ENCODE measurements around the gene STXBP5.

STXBP5 gene

GRCh38 chr6:147190556-147190955 lies 13.7 kb upstream of the STXBP5 start:
- Histone ChIP-seq H3K36me3 (ENCODE audit: control insufficient read depth in 4 of 4, insufficient read depth in 4 of 4, low read length in 3 of 4) (no peaks in the 10 kb centered on the region), H3K9me3 (ENCODE audit: control extremely low read depth in 1 of 5, control insufficient read depth in 4 of 5, insufficient read depth in 2 of 5, low read depth in 1 of 5, low read length in 4 of 5) (no peaks in the 10 kb centered on the region), H3K4me1 (ENCODE audit: control extremely low read depth in 1 of 4, control insufficient read depth in 4 of 4, insufficient read depth in 4 of 4, low read length in 3 of 4) (peaks cover 2 to 27% (median 12%) of the 10 kb centered on the region in 4 experiments), H3K27me3 (replicated peaks in 2 of 5; ENCODE audit: control insufficient read depth in 4 of 5, insufficient read depth in 5 of 5, low read length in 4 of 5) (no peaks in the 10 kb centered on the region), H3K27ac (ENCODE audit: insufficient read depth in 1 of 2, low read depth in 1 of 2, low read length in 2 of 2, poor library complexity in 1 of 2, severe bottlenecking in 2 of 2) (no peak overlapping the region), H3K4me3 (ENCODE audit: control insufficient read depth in 1 of 7, extremely low read depth in 1 of 7, insufficient read depth in 4 of 7, low read depth in 2 of 7, low read length in 6 of 7) (no peak overlapping the region)
- CTCF ChIA-PET: interaction anchor here (1.9 kb wide), 1 partner anchor 289 kb away, joined by 6 read pairs; no protein-coding TSS in a partner anchor
- 84% methylated on average over 5 of the region's 5 CpGs for WGBS (ENCODE audit: insufficient coverage)
- POLR2A ChIA-PET: no interaction called here
- no peak for DNase-seq

GRCh38 chr6:147192278-147192911 lies 11.8 kb upstream of the STXBP5 start:
- CTCF ChIA-PET: interaction anchor here (1.0 to 1.9 kb wide), 4 partner anchors 8 to 290 kb away, joined by 3 to 6 read pairs (median 3); no protein-coding TSS in a partner anchor
- WGBS (ENCODE audit: insufficient coverage): 93% methylated on average over 3 of the region's 3 CpGs

GRCh38 chr6:147194652-147195411 lies 9.4 kb upstream of the STXBP5 start:
- POLR2A ChIA-PET: interaction anchor here (0.9 kb wide), 1 partner anchor 10 kb away, joined by 3 read pairs; no protein-coding TSS in a partner anchor
- H3K27ac ChIP-seq (ENCODE audit: insufficient read depth in 1 of 2, low read depth in 1 of 2, low read length in 2 of 2, poor library complexity in 1 of 2, severe bottlenecking in 2 of 2): peak overlapping the region in 1 of 2 experiments; percentile 32
- DNase-seq: peak; percentile 61 to 83 (median 72)
- peaks cover 7 to 27% (median 17%) of the 10 kb centered on the region in 4 experiments for H3K4me1 ChIP-seq (ENCODE audit: control extremely low read depth in 1 of 4, control insufficient read depth in 4 of 4, insufficient read depth in 4 of 4, low read length in 3 of 4)
- no peaks in the 10 kb centered on the region for H3K27me3 ChIP-seq (replicated peaks in 2 of 5; ENCODE audit: control insufficient read depth in 4 of 5, insufficient read depth in 5 of 5, low read length in 4 of 5)
- no peaks in the 10 kb centered on the region for H3K9me3 ChIP-seq (ENCODE audit: control extremely low read depth in 1 of 5, control insufficient read depth in 4 of 5, insufficient read depth in 2 of 5, low read depth in 1 of 5, low read length in 4 of 5)
- CTCF ChIA-PET: interaction anchor here (0.6 to 1.3 kb wide), 2 partner anchors 28 to 293 kb away, joined by 3 read pairs; no protein-coding TSS in a partner anchor
- H3K36me3 ChIP-seq (ENCODE audit: control insufficient read depth in 4 of 4, insufficient read depth in 4 of 4, low read length in 3 of 4): no peaks in the 10 kb centered on the region
- peak overlapping the region in 1 of 7 experiments; percentile 33 for H3K4me3 ChIP-seq (ENCODE audit: control insufficient read depth in 1 of 7, extremely low read depth in 1 of 7, insufficient read depth in 4 of 7, low read depth in 2 of 7, low read length in 6 of 7)
- 71% methylated on average over 4 of the region's 6 CpGs for WGBS (ENCODE audit: insufficient coverage)

More at GRCh38 chr6:147192278-147192911, 11.8 kb upstream of the STXBP5 start:
- Histone ChIP-seq H3K36me3 (ENCODE audit: control insufficient read depth in 4 of 4, insufficient read depth in 4 of 4, low read length in 3 of 4) (no peaks in the 10 kb centered on the region), H3K27me3 (replicated peaks in 2 of 5; ENCODE audit: control insufficient read depth in 4 of 5, insufficient read depth in 5 of 5, low read length in 4 of 5) (no peaks in the 10 kb centered on the region), H3K9me3 (ENCODE audit: control extremely low read depth in 1 of 5, control insufficient read depth in 4 of 5, insufficient read depth in 2 of 5, low read depth in 1 of 5, low read length in 4 of 5) (no peaks in the 10 kb centered on the region), H3K4me3 (ENCODE audit: control insufficient read depth in 1 of 7, extremely low read depth in 1 of 7, insufficient read depth in 4 of 7, low read depth in 2 of 7, low read length in 6 of 7) (no peak overlapping the region), H3K27ac (ENCODE audit: insufficient read depth in 1 of 2, low read depth in 1 of 2, low read length in 2 of 2, poor library complexity in 1 of 2, severe bottlenecking in 2 of 2) (no peak overlapping the region), H3K4me1 (ENCODE audit: control extremely low read depth in 1 of 4, control insufficient read depth in 4 of 4, insufficient read depth in 4 of 4, low read length in 3 of 4) (peaks cover 7 to 27% (median 17%) of the 10 kb centered on the region in 4 experiments)
- DNase-seq: no peak
- POLR2A ChIA-PET: no interaction called here

GRCh38 chr6:147195510-147195909 lies 8.7 kb upstream of the STXBP5 start:
- H3K9me3 ChIP-seq (ENCODE audit: control extremely low read depth in 1 of 5, control insufficient read depth in 4 of 5, insufficient read depth in 2 of 5, low read depth in 1 of 5, low read length in 4 of 5): no peaks in the 10 kb centered on the region
- H3K4me1 ChIP-seq (ENCODE audit: control extremely low read depth in 1 of 4, control insufficient read depth in 4 of 4, insufficient read depth in 4 of 4, low read length in 3 of 4): peaks cover 7 to 27% (median 17%) of the 10 kb centered on the region in 4 experiments
- H3K27me3 ChIP-seq (replicated peaks in 2 of 5; ENCODE audit: control insufficient read depth in 4 of 5, insufficient read depth in 5 of 5, low read length in 4 of 5): no peaks in the 10 kb centered on the region
- WGBS (ENCODE audit: insufficient coverage): 61% methylated on average over 3 of the region's 3 CpGs
- peak overlapping the region in 1 of 2 experiments; percentile 32 for H3K27ac ChIP-seq (ENCODE audit: insufficient read depth in 1 of 2, low read depth in 1 of 2, low read length in 2 of 2, poor library complexity in 1 of 2, severe bottlenecking in 2 of 2)
- H3K4me3 ChIP-seq (ENCODE audit: control insufficient read depth in 1 of 7, extremely low read depth in 1 of 7, insufficient read depth in 4 of 7, low read depth in 2 of 7, low read length in 6 of 7): no peak overlapping the region
- ChIA-PET CTCF (interaction anchor here (1.3 kb wide), 1 partner anchor 294 kb away, joined by 3 read pairs; no protein-coding TSS in a partner anchor), POLR2A (no interaction called here)
- H3K36me3 ChIP-seq (ENCODE audit: control insufficient read depth in 4 of 4, insufficient read depth in 4 of 4, low read length in 3 of 4): no peaks in the 10 kb centered on the region
- peak in 2 of 3 donors; percentile 44 to 61 for DNase-seq

- H3K4me1 ChIP-seq (ENCODE audit: control extremely low read depth in 1 of 4, control insufficient read depth in 4 of 4, insufficient read depth in 4 of 4, low read length in 3 of 4): peaks cover 7 to 27% (median 17%) of the 10 kb centered on the region in 4 experiments
- no CpG with 5 or more reads among the region's 3 CpGs for WGBS (ENCODE audit: insufficient coverage)
- ChIA-PET POLR2A (no interaction called here), CTCF (interaction anchor here (1.3 kb wide), 1 partner anchor 295 kb away, joined by 3 read pairs; no protein-coding TSS in a partner anchor)
- H3K4me3 ChIP-seq (ENCODE audit: control insufficient read depth in 1 of 7, extremely low read depth in 1 of 7, insufficient read depth in 4 of 7, low read depth in 2 of 7, low read length in 6 of 7): no peak overlapping the region
- no peak overlapping the region for H3K27ac ChIP-seq (ENCODE audit: insufficient read depth in 1 of 2, low read depth in 1 of 2, low read length in 2 of 2, poor library complexity in 1 of 2, severe bottlenecking in 2 of 2)
- H3K36me3 ChIP-seq (ENCODE audit: control insufficient read depth in 4 of 4, insufficient read depth in 4 of 4, low read length in 3 of 4): no peaks in the 10 kb centered on the region
- H3K9me3 ChIP-seq (ENCODE audit: control extremely low read depth in 1 of 5, control insufficient read depth in 4 of 5, insufficient read depth in 2 of 5, low read depth in 1 of 5, low read length in 4 of 5): no peaks in the 10 kb centered on the region
- DNase-seq: no peak
- H3K27me3 ChIP-seq (replicated peaks in 2 of 5; ENCODE audit: control insufficient read depth in 4 of 5, insufficient read depth in 5 of 5, low read length in 4 of 5): no peaks in the 10 kb centered on the region
Observed at GRCh38 chr6:147195987-147196386, 8.2 kb upstream of the STXBP5 start.

GRCh38 chr6:147200711-147201110 lies 3.5 kb upstream of the STXBP5 start:
- Histone ChIP-seq H3K9me3 (ENCODE audit: control extremely low read depth in 1 of 5, control insufficient read depth in 4 of 5, insufficient read depth in 2 of 5, low read depth in 1 of 5, low read length in 4 of 5) (no peaks in the 10 kb centered on the region), H3K27ac (ENCODE audit: insufficient read depth in 1 of 2, low read depth in 1 of 2, low read length in 2 of 2, poor library complexity in 1 of 2, severe bottlenecking in 2 of 2) (no peak overlapping the region), H3K27me3 (replicated peaks in 2 of 5; ENCODE audit: control insufficient read depth in 4 of 5, insufficient read depth in 5 of 5, low read length in 4 of 5) (no peaks in the 10 kb centered on the region), H3K4me1 (ENCODE audit: control extremely low read depth in 1 of 4, control insufficient read depth in 4 of 4, insufficient read depth in 4 of 4, low read length in 3 of 4) (peaks cover 6 to 26% (median 21%) of the 10 kb centered on the region in 4 experiments), H3K36me3 (ENCODE audit: control insufficient read depth in 4 of 4, insufficient read depth in 4 of 4, low read length in 3 of 4) (no peaks in the 10 kb centered on the region), H3K4me3 (ENCODE audit: control insufficient read depth in 1 of 7, extremely low read depth in 1 of 7, insufficient read depth in 4 of 7, low read depth in 2 of 7, low read length in 6 of 7) (no peak overlapping the region)
- CTCF ChIA-PET: no interaction called here
- POLR2A ChIA-PET: interaction anchor here (0.6 kb wide), 1 partner anchor 276 kb away, joined by 3 read pairs; no protein-coding TSS in a partner anchor
- WGBS (ENCODE audit: insufficient coverage): no CpG with 5 or more reads among the region's 1 CpG
- DNase-seq: no peak
